Mammary epithelial cell (primary cell): ENCODE results near the gene TRMT6.

Experiments used
- CTCF ChIP-seq, 2 donors: IDR thresholded peaks in 1 of 2; conservative IDR thresholded peaks in 1 of 2; 2 replicates each; pipeline ENCODE4 v1.5.1; 2011 to 2012; ENCODE audit warnings: inconsistent platforms in 2 of 2, low read length in 2 of 2, mild to moderate bottlenecking in 2 of 2, control low read depth in 1 of 2, low read depth in 1 of 2; ENCODE audit not compliant: insufficient read depth in 1 of 2; ENCODE audit errors: extremely low read depth in 1 of 2
- EZH2 ChIP-seq: IDR thresholded peaks from 2 replicates; pipeline ENCODE4 v1.6.1; 2012; ENCODE audit warnings: low read length, inconsistent platforms, borderline replicate concordance

- no peak for TF ChIP-seq EZH2
- no peak for TF ChIP-seq CTCF (conservative IDR thresholded peaks at IDR 0.05 in 1 of 2, IDR thresholded peaks at IDR 0.05 in 1 of 2; ENCODE audit: extremely low read depth in 1 of 2, insufficient read depth in 1 of 2, low read depth in 1 of 2, low read length in 2 of 2)
Measured at GRCh38 chr20:5999783-6000182, 49.5 kb upstream of the TRMT6 start.
